ENCODE measurements around the gene NECAP2.
"Not testable (repeated sequence)": the region's sequence is repeated elsewhere in the genome, so short reads cannot be mapped to it uniquely, and the experiment has no call there.

NECAP2 gene

DNA sequence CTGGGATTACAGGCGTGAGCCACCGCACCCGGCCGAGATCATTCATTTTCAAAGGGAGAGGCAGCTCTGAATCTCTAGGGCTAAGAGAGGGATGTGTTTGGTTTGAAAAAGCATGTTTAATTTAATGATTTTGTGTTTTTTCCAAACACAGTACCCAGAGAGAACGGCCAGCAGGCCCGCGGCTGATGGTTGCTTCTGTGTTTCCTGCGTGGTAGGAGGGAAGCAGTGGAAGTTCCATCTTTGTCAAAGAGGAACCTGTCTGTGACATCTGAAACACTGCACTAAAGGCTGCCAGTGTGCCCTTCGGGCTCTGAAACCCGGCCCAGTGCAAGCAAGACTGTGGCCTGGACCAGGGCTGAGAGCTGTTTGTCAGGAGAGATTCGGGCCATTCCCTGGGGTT is 59.9 kb downstream of the NECAP2 start:
- not testable (repeated sequence) for DNase-seq

DNA sequence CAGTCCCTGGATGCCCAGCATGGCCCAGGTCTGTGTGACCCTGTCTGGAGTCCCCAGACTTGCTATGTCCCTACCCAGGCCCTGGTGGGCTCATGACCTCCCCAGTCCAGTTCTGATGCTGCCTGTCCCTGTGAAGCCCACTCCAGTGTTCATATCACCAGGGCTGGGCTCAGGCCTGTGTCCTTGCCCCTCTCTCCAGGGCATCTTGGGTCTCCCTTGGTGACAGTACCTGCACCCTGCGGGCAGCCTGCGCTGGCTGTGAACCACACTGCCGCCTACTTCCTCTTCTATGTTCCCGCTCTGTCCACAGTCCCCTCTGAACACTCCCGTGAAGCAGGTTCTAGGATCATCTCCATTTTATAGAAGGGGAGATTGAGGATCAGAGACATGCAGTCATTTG is 60.5 kb downstream of the NECAP2 start:
- DNase-seq, result not testable (repeated sequence)

DNA sequence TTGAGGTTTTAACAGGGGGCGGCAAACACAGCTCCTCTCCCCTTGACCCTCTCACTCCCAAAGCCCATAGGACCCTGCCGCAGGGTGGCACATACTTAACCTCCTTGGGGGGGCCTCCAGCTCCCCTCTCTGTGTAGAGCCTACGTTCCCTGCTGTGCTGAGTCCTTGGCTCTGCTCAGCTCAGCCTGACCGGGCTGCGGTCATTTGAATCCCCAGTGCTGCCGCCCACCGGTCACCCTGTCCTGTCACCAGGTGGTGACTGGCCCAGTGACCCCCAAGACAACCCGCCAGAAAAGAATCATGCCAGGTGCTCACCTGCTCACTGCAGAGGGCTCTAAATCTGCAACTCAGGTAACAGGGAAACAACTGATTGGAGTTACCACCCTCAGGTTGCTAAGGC is 60.9 kb downstream of the NECAP2 start:
- DNase-seq, result not testable (repeated sequence)

DNA sequence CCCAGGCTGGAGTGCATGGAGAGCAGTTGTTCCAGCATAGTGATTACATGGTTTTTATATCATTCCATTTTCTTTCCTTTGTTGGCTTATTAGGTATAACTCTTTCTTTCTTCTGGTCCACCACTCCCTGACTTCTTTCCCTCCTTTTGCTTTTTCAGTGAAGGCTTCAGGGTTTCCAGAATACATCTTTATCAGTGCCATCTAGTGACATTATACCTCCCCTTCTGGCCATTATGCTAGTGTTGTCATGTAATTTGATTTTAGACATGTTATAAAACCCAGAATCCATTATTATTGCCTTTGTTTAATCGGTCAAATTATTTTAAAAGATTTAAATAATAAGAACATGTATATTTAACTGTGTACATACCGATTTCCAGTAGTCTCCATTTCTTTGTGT is 63.0 kb downstream of the NECAP2 start:
- DNase-seq, result no peak

DNA sequence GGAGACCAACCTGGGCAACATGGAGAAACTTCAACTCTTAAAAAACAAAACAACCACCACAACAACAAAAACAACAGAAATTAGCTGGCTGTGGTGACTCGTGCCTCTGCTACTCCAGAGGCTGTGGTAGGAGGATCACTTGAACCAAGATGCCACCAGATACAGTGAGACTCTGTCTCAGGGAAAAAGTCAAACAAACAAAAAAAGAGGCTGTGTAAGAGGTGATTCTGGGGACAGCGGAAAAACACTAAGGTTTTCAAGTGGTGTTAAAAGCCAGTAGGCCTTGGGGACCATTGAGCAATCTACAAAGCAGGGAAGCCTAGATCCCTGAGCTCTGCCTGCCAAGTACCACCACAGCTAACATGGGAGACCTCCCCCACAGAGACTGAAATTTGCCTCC is 65.3 kb downstream of the NECAP2 start:
- DNase-seq, result not testable (repeated sequence)

DNA sequence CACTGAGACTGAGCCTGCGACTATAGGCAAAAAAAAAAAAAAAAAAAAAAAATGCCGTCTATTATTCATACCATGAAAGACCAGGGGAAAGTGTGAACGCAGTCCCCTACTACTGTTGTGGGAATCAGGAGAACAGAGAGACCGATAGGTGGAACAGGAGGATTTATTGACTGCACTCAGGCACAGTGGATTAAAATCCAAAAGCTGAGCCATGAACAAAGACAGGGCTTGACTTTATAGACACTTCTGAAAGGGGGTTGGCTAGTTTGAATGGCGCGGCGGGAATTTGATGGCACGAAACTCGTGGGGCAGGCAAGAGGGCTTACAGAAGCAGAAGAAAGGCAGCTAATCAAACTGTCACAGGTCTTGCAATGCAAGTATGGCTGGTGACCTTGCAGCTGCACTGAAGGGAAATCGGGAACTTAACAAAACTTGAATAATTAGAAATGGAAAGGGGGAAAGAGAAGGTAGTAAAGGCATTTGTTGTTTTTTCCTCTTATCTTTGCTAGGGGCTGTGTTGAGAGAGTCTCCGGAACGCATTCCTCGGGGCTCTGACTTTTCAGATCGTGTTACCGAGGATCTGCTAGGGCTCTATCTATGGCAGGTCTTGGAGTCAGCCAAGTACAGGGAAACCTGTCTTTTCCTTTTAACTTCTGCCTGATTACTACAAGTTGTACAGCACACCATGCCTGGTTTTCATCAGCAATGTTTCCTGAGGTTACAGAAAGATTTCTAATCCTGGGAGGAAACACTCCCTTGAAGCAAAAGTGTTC is 66.0 kb downstream of the NECAP2 start:
- DNase-seq, result not testable (repeated sequence)

DNA sequence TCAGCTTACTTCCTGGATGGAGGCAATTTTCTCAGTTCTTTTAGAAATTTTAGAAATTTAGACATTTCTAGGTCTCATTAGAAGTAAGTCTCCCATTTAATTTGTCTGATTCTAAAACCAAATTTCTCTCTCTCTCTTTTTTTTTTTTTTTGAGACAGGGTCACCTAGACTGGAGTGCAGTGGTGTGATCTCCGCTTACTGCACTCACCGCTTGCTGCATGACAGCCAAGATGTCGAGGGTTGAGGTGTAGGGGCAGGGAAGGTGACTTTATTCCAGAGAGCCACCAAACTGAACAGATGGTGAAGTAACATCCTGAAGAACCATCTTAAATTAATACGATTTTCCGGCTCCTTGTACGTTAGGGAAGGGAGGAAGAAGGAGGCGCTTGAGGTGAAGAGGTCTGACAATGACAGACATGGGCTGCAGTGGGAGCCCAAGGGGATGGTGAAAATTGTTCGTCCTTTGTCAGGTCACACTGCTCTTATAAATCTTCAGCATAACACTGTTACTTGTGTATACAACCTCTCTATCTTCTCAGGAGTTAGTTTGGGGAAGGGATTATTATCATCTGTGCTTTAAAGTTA is 68.4 kb downstream of the NECAP2 start:
- peak; percentile 36 for DNase-seq
